ENCODE results near the gene PTCD1.
A peak's percentile ranks its signal among the peaks of the same experiment; 100 is the strongest.

PTCD1 gene

DNA sequence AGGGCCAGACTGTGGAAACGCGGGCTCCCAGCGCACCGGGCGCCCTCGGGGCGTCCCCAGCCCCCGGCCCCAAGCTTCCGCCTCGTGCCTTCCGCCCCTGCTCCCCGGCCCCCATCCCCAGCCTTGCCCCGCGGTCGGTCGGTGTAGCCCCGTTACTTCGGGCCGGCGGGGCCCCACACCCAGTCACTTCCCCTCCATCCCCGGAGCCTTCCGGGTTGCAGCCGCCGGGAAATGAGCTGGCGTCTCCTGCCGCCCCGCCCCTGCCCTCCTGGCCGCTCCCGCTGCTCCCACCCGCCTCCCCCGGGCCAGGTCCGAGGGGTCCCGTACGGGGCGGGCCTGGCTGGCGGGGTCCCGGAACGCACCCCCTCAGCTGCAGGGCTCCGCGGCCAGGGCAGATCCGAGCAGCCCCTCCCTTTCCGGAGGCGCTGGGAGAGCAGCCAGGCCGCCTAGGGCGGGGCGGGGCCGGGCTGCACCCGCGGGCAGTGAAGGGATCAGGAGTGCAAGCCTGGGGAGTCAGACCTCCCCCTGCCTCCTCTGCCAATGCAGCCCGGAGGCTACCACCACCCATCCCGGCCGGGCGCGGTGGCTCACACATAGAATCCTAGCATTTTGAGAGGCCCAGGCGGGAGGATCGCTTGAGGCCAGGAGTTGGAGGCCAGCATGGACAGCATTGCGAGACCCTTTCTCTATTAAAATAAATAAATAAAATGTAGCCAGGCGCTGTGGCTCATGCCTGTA, 63.4 kb downstream of the PTCD1 start:
- peak in 39 of 42 donors; percentile 28 to 80 (median 63) for DNase-seq
- intact Hi-C loops (cut with DNase I): no loop called here

GRCh38 chr7:99374111-99375064, 64.2 kb downstream of the PTCD1 start, which contains the start of gene ARPC1B:
Gene ARPC1B, plus strand, starts transcription at chr7:99374730. Its CDS starts 10,985 bp downstream, at chr7:99385715.
- DNase-seq: peak in 26 of 42 donors; percentile 23 to 64 (median 42)
- intact Hi-C loops (cut with DNase I): no loop called here

DNA sequence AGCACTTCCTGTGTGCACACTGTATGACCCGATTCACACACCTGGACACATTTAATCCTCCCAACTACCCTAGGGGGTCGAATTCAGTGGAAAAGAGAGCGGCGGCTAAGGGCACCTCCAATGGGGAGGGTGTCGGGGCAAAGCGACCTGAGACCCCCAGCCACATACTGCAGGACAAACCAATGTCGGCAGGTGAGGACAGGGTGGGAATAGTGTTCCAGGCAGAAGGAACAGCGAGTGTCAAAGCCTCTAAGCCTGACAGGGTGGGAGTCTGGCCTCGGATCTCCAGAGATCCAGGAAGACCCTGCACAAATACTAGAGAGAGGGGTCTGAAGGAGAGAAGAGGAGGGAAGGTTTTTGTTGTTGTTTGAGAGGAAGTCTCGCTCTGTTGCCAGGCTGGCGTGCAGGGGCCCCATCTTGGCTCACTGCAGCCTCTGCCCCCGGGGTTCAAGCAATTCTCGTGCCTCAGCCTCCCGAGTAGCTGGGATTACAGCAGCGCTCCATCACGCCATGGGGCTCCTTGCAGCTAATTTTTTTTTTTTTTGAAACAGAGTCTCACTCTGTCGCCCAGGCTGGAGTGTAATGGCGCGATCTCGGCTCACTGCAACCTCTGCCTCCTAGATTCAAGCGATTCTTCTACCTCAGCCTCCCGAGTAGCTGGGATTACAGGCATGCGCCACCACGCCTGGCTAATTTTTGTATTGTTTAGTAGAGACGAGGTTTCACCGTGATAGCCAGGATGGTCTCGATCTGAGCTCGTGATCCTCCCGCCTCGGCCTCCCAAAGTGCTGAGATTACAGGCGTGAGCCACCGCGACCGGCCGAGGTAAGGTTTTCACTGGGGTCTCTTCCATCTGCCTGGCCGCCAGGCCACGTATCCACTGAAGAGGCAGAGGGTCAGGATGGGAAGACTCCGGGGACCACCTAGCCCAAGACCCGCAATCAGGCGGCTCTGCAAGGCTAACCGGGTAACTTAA, 65.2 kb downstream of the PTCD1 start:
- intact Hi-C loops (cut with DNase I): no loop called here

DNA sequence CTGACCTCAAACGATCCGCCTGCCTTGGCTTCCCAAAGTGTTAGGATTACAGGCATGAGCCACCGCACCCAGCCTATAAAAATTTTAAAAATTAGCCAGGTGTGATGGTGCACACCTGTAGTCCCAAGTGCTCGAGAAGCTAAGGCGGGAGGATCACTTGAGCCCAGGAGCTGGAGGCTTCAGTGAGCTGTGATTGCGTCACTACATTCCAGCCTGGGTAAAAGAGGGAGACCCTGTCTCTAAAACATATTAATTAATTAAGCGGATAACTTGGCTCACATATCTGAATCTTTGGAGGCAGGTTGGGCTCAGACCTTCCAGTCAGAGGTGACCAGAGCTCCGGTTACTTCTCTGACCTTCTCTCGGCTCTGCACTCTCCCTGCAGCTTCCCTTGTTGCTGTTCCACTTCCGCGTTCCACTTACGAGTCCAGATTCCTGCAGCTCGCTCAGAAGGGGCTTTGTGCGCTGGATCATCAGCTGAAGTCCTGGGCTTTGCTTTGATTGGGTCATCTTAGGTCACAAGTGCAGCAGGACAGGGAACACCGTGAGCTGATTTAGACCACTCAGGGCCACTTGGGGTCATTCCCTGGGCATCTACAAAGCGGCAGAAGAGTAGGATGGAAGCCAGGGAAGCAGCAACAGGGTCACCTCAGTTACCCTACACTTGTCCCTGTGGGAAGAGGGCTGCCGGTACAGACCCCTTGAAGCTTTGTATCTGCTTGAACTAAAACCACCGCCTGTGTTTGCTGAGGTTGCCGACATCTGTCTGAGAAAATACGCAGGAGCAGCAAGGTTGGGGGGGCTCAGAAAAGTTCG, 66.1 kb downstream of the PTCD1 start:
- DNase-seq: peak in 2 of 42 donors; percentile 7 to 27
- intact Hi-C loops (cut with DNase I): no loop called here

More for the DNA sequence above, 65.2 kb downstream of the PTCD1 start:
- DNase-seq: no peak

DNA sequence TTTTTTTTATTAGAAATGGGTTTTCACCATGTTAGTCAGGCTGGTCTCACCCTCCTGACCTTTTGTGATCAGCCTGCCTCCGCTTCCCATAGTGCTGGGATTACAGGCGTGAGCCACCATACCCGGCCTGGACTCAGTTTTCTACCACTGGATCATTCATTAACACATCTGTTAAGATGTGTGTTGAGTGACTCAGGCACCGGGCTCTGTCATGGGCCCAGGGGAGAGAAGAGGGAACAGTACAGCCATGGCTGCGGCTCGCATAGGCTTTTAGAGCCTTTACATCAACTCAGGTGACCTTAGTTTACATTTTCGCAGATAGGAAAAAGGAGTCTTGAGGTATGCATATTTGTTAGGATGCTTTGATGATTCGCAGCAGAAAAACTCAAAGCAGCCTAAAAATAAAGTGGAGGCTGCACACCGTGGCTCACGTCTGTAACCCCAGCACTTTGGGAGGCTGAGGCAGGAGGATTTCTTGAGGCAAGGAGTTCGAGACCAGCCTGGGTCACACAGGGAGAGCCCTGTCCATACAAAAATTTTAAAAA, 67.2 kb downstream of the PTCD1 start:
- DNase-seq: no peak
- intact Hi-C loops (cut with DNase I): no loop called here

DNA sequence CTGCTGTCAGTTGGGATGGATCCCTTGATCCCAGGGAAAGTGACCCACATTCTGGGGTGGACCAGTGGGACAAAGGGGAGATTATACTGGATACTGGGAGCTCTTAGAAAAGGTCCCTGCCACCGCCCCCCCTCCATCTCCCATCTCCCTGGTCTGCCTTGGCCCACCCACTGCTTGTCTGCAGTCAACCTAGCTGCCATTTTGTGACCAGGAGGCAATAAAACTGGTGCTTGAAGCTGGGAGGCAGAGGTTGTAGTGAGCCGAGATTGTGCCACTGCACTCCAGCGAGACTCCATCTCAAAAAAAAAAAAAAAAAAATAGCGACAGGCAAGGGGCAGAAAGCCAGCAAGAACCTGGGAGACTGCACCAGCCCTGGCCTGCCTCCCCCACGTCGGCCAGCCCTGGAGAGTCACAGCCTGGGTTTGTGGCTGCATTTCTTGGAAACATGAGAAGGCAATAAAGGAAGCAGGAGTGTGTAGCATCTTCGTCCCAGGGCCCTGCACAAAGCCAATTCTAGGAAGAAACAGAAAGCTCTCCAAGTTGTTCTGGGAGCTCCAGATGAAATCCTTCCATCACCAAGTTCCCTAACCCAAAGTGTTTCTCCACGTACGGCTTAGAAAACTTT, 68.7 kb downstream of the PTCD1 start:
- intact Hi-C loops (cut with DNase I): no loop called here
- DNase-seq: no peak

DNA sequence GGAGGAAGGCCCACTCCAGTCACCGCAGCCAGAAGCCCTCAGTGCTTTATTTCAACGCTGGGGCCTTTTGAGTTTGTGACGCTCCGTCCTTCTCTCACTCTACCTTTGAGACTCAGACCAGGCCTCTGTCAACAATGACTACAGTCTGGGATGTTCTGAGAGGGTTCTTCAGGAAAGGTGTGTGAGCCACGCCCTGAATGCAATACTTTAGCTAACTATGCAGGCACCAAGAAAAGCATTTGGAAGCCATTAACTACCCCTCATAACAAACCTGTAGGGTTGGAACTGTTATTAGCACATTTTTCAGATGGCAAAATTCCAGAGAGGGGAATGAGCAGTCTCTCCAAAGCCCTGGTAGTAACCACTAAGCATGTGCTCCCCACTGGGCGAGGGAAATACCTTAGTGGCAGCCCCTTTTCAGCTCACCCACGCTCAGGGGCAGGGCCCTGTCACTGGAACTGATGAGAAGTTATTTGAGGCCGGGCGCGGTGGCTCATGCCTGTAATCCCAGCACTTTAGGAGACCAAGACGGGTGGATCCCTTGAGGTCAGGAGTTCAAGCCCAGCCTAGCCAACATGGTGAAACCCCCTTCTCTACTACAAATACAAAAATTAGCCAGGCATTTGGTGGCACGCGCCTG, 69.7 kb downstream of the PTCD1 start:
- DNase-seq: no peak
- intact Hi-C loops (cut with DNase I): no loop called here

Data from head of caudate nucleus (tissue), 42 donors.